Measurements from ENCODE around the gene PRKAR1A. TPM values are rescaled to one million over a fixed set of nuclear protein-coding genes. Genes with fewer than 3 reads are reported as not detected.

The PRKAR1A gene
- total and polyA plus RNA-seq, 2 of the 8 experiments (the other 6 are each of a cell fraction or from before 2014, with no cell fraction given): 39.3 to 149 TPM

DNA sequence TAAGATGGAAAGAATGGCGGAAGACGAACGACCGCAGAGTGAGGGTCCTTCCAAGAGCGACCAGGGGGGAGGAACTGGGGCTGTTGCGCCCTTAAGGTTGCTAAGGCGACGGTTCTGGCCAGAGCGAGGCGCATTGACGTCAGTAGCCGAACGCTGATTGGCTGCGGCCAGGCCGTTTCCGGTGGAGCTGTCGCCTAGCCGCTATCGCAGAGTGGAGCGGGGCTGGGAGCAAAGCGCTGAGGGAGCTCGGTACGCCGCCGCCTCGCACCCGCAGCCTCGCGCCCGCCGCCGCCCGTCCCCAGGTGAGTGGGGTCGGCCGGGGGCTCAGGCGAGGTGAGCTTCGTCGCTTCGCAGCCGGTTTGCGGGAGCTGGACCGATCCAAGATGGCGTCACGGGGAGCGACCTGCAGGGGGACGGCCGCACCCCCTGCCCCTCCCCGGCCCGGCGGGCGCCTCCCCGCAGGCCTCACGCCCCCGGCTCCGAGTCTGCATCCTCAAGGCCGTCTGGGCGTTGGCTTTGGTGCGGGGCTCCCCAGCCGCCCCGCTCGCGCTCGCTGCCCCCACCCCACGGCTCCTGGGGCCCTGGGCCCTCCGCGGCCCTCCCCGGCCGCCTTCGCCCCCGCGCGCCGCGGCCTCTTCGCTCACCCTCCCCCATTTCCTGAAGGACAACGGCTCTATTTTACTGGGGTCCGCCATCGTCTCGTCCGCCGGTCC lies at the start of gene PRKAR1A (continued):
- TF ChIP-seq, protein P1, sequence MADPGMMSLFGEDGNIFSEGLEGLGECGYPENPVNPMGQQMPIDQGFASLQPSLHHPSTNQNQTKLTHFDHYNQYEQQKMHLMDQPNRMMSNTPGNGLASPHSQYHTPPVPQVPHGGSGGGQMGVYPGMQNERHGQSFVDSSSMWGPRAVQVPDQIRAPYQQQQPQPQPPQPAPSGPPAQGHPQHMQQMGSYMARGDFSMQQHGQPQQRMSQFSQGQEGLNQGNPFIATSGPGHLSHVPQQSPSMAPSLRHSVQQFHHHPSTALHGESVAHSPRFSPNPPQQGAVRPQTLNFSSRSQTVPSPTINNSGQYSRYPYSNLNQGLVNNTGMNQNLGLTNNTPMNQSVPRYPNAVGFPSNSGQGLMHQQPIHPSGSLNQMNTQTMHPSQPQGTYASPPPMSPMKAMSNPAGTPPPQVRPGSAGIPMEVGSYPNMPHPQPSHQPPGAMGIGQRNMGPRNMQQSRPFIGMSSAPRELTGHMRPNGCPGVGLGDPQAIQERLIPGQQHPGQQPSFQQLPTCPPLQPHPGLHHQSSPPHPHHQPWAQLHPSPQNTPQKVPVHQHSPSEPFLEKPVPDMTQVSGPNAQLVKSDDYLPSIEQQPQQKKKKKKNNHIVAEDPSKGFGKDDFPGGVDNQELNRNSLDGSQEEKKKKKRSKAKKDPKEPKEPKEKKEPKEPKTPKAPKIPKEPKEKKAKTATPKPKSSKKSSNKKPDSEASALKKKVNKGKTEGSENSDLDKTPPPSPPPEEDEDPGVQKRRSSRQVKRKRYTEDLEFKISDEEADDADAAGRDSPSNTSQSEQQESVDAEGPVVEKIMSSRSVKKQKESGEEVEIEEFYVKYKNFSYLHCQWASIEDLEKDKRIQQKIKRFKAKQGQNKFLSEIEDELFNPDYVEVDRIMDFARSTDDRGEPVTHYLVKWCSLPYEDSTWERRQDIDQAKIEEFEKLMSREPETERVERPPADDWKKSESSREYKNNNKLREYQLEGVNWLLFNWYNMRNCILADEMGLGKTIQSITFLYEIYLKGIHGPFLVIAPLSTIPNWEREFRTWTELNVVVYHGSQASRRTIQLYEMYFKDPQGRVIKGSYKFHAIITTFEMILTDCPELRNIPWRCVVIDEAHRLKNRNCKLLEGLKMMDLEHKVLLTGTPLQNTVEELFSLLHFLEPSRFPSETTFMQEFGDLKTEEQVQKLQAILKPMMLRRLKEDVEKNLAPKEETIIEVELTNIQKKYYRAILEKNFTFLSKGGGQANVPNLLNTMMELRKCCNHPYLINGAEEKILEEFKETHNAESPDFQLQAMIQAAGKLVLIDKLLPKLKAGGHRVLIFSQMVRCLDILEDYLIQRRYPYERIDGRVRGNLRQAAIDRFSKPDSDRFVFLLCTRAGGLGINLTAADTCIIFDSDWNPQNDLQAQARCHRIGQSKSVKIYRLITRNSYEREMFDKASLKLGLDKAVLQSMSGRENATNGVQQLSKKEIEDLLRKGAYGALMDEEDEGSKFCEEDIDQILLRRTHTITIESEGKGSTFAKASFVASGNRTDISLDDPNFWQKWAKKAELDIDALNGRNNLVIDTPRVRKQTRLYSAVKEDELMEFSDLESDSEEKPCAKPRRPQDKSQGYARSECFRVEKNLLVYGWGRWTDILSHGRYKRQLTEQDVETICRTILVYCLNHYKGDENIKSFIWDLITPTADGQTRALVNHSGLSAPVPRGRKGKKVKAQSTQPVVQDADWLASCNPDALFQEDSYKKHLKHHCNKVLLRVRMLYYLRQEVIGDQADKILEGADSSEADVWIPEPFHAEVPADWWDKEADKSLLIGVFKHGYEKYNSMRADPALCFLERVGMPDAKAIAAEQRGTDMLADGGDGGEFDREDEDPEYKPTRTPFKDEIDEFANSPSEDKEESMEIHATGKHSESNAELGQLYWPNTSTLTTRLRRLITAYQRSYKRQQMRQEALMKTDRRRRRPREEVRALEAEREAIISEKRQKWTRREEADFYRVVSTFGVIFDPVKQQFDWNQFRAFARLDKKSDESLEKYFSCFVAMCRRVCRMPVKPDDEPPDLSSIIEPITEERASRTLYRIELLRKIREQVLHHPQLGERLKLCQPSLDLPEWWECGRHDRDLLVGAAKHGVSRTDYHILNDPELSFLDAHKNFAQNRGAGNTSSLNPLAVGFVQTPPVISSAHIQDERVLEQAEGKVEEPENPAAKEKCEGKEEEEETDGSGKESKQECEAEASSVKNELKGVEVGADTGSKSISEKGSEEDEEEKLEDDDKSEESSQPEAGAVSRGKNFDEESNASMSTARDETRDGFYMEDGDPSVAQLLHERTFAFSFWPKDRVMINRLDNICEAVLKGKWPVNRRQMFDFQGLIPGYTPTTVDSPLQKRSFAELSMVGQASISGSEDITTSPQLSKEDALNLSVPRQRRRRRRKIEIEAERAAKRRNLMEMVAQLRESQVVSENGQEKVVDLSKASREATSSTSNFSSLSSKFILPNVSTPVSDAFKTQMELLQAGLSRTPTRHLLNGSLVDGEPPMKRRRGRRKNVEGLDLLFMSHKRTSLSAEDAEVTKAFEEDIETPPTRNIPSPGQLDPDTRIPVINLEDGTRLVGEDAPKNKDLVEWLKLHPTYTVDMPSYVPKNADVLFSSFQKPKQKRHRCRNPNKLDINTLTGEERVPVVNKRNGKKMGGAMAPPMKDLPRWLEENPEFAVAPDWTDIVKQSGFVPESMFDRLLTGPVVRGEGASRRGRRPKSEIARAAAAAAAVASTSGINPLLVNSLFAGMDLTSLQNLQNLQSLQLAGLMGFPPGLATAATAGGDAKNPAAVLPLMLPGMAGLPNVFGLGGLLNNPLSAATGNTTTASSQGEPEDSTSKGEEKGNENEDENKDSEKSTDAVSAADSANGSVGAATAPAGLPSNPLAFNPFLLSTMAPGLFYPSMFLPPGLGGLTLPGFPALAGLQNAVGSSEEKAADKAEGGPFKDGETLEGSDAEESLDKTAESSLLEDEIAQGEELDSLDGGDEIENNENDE (IDR thresholded peaks at IDR 0.05; ENCODE audit: insufficient replicate concordance, low read length): no peak
- TF ChIP-seq BCL11A (IDR thresholded peaks at IDR 0.05; ENCODE audit: low read depth in 2 of 2, low read length in 2 of 2) (no peak), ASH2L (IDR thresholded peaks at IDR 0.05; ENCODE audit: low read length) (no peak), CHD1 (IDR thresholded peaks at IDR 0.05; ENCODE audit: low read depth, low read length) (no peak), EGR1 (IDR thresholded peaks at IDR 0.05; ENCODE audit: borderline replicate concordance, low read depth, low read length) (peak; percentile 56; the same call in 1 of the 2 replicates), SAP30 (IDR thresholded peaks at IDR 0.05; ENCODE audit: insufficient read depth, insufficient replicate concordance, low read length) (no peak)
- TF ChIP-seq, protein P2, sequence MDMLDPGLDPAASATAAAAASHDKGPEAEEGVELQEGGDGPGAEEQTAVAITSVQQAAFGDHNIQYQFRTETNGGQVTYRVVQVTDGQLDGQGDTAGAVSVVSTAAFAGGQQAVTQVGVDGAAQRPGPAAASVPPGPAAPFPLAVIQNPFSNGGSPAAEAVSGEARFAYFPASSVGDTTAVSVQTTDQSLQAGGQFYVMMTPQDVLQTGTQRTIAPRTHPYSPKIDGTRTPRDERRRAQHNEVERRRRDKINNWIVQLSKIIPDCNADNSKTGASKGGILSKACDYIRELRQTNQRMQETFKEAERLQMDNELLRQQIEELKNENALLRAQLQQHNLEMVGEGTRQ (IDR thresholded peaks at IDR 0.05; ENCODE audit: low read length): no peak
- TF ChIP-seq, protein P3, sequence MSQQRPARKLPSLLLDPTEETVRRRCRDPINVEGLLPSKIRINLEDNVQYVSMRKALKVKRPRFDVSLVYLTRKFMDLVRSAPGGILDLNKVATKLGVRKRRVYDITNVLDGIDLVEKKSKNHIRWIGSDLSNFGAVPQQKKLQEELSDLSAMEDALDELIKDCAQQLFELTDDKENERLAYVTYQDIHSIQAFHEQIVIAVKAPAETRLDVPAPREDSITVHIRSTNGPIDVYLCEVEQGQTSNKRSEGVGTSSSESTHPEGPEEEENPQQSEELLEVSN (IDR thresholded peaks at IDR 0.05): no peak
